ENCODE measurements around the gene PECR.

Gene PECR

GRCh38 chr2:216023055-216023648 is 58.5 kb downstream of the PECR start:
- Histone ChIP-seq H3K9ac (no peak overlapping the region), H3K4me3 (ENCODE audit: low read depth, low read length) (no peak overlapping the region), H3K4me2 (ENCODE audit: low read length) (no peak overlapping the region), H3K27me3 (ENCODE audit: control insufficient read depth, insufficient read depth, low read length) (no peaks in the 10 kb centered on the region), H3K27ac (no peak overlapping the region), H3K9me3 (ENCODE audit: control insufficient read depth, low read length) (no peaks in the 10 kb centered on the region), H3K4me1 (no peaks in the 10 kb centered on the region), H3K79me2 (no peaks in the 10 kb centered on the region), H2AFZ (no peak overlapping the region), H3K36me3 (ENCODE audit: control insufficient read depth, insufficient read depth, low read length) (no peaks in the 10 kb centered on the region)
- TF ChIP-seq, protein P1, sequence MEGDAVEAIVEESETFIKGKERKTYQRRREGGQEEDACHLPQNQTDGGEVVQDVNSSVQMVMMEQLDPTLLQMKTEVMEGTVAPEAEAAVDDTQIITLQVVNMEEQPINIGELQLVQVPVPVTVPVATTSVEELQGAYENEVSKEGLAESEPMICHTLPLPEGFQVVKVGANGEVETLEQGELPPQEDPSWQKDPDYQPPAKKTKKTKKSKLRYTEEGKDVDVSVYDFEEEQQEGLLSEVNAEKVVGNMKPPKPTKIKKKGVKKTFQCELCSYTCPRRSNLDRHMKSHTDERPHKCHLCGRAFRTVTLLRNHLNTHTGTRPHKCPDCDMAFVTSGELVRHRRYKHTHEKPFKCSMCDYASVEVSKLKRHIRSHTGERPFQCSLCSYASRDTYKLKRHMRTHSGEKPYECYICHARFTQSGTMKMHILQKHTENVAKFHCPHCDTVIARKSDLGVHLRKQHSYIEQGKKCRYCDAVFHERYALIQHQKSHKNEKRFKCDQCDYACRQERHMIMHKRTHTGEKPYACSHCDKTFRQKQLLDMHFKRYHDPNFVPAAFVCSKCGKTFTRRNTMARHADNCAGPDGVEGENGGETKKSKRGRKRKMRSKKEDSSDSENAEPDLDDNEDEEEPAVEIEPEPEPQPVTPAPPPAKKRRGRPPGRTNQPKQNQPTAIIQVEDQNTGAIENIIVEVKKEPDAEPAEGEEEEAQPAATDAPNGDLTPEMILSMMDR (IDR thresholded peaks at IDR 0.05), result peak; percentile 65

GRCh38 chr2:216021768-216022565 is 59.6 kb downstream of the PECR start:
- Histone ChIP-seq H3K9ac (no peak overlapping the region), H3K79me2 (no peaks in the 10 kb centered on the region), H3K36me3 (ENCODE audit: control insufficient read depth, insufficient read depth, low read length) (no peaks in the 10 kb centered on the region), H3K27ac (no peak overlapping the region), H3K27me3 (ENCODE audit: control insufficient read depth, insufficient read depth, low read length) (no peaks in the 10 kb centered on the region), H3K4me2 (ENCODE audit: low read length) (no peak overlapping the region), H3K4me1 (no peaks in the 10 kb centered on the region), H3K4me3 (ENCODE audit: low read depth, low read length) (no peak overlapping the region), H3K9me3 (ENCODE audit: control insufficient read depth, low read length) (no peaks in the 10 kb centered on the region), H2AFZ (no peak overlapping the region)
- TF ChIP-seq, protein P1 (IDR thresholded peaks at IDR 0.05), result no peak

- Histone ChIP-seq H3K9ac (no peak overlapping the region), H3K36me3 (ENCODE audit: control insufficient read depth, insufficient read depth, low read length) (no peaks in the 10 kb centered on the region), H3K27ac (no peak overlapping the region), H2AFZ (no peak overlapping the region), H3K4me3 (ENCODE audit: low read depth, low read length) (no peak overlapping the region), H3K4me2 (ENCODE audit: low read length) (no peak overlapping the region), H3K9me3 (ENCODE audit: control insufficient read depth, low read length) (no peaks in the 10 kb centered on the region), H3K79me2 (no peaks in the 10 kb centered on the region), H3K4me1 (no peaks in the 10 kb centered on the region), H3K27me3 (ENCODE audit: control insufficient read depth, insufficient read depth, low read length) (no peaks in the 10 kb centered on the region)
- TF ChIP-seq, protein P1 (IDR thresholded peaks at IDR 0.05), result no peak
These were observed 62.9 kb downstream of the PECR start for GRCh38 chr2:216018709-216019108.

DNA sequence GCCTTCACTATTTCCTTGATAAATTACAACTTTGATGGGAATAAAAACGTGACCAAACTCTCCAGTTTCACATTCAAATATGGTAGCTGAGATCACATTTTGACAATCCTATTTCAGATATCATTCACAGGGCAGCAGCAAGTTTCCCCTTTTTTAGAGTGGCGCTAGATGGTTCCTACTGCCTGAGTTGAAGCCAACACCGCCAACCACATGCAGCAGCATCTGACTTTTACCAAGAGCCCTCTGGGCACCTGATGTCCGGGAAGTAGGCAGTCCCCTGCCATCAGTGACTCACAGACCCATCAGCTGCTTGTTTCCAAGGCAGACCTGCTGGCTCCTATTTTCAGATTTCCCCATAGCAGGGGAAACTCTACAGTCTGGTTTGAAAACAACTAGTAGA is 64.2 kb downstream of the PECR start:
- TF ChIP-seq, protein P1 (IDR thresholded peaks at IDR 0.05), result no peak
- H3K27ac ChIP-seq, result no peak overlapping the region
- no peaks in the 10 kb centered on the region for H3K9me3 ChIP-seq (ENCODE audit: control insufficient read depth, low read length)
- no peak overlapping the region for H3K4me3 ChIP-seq (ENCODE audit: low read depth, low read length)
- no peaks in the 10 kb centered on the region for H3K79me2 ChIP-seq
- H3K4me1 ChIP-seq, result no peaks in the 10 kb centered on the region
- no peak overlapping the region for H3K4me2 ChIP-seq (ENCODE audit: low read length)
- no peak overlapping the region for H2AFZ ChIP-seq
- H3K36me3 ChIP-seq (ENCODE audit: control insufficient read depth, insufficient read depth, low read length), result no peaks in the 10 kb centered on the region
- H3K27me3 ChIP-seq (ENCODE audit: control insufficient read depth, insufficient read depth, low read length), result no peaks in the 10 kb centered on the region
- H3K9ac ChIP-seq, result no peak overlapping the region
